Keratinocyte (primary cell): Measurements from ENCODE around the gene REX1BD. TPM values are rescaled to one million over a fixed set of nuclear protein-coding genes. Genes with fewer than 3 reads are reported as not detected.

Experiments
- DNase-seq: peaks from one replicate; pipeline ENCODE4 v3.0.0-alpha.2; 2011; ENCODE audit warnings: low read depth, missing footprints, low spot score
- FAIRE-seq: peaks from 2 replicates; lab custom pipeline; 2011; peaks lifted over from hg19 to GRCh38; lab: Jason Lieb, UNC
- H2AFZ ChIP-seq: 2 replicates; pipeline ENCODE4 v1.6.0; 2012; ENCODE audit warnings: low read length, control low read depth, inconsistent platforms; ENCODE audit not compliant: control insufficient read depth
- H3K27ac ChIP-seq: 2 replicates; pipeline ENCODE4 v1.5.1; 2011; ENCODE audit warnings: low read length; ENCODE audit not compliant: control insufficient read depth, insufficient read depth
- H3K27me3 ChIP-seq: 3 replicates; pipeline ENCODE4 v1.6.0; 2011; ENCODE audit warnings: low read length; ENCODE audit not compliant: control insufficient read depth, insufficient read depth; ENCODE audit errors: extremely low read depth
- H3K36me3 ChIP-seq, 2 experiments: 2 replicates in 1 of 2; 3 replicates in 1 of 2; pipeline ENCODE4 v1.5.1; 2011; ENCODE audit warnings: low read length in 2 of 2, mild to moderate bottlenecking in 1 of 2; ENCODE audit not compliant: control insufficient read depth in 2 of 2, insufficient read depth in 2 of 2; ENCODE audit errors: extremely low read depth in 1 of 2
- H3K4me1 ChIP-seq: 3 replicates; pipeline ENCODE4 v1.5.1; 2011; ENCODE audit warnings: low read length; ENCODE audit not compliant: control insufficient read depth, insufficient read depth; ENCODE audit errors: extremely low read depth
- H3K4me2 ChIP-seq: 3 replicates; pipeline ENCODE4 v1.6.0; 2011; ENCODE audit warnings: low read depth, low read length; ENCODE audit not compliant: control insufficient read depth, insufficient read depth; ENCODE audit errors: extremely low read depth
- H3K4me3 ChIP-seq, 3 experiments: fragments of 200-600 bp in 1 of 3; sonication (generic) in 1 of 3; 2 replicates in 2 of 3; 3 replicates in 1 of 3; pipeline ENCODE4 v1.5.1; 2011 to 2016; ENCODE audit warnings: low read length in 3 of 3, mild to moderate bottlenecking in 3 of 3, control low read depth in 2 of 3, inconsistent platforms in 1 of 3, low read depth in 1 of 3, mixed read lengths in 1 of 3, mixed run types in 1 of 3, moderate library complexity in 1 of 3; ENCODE audit not compliant: control insufficient read depth in 2 of 3, insufficient read depth in 2 of 3; ENCODE audit errors: extremely low read depth in 1 of 3
- H3K79me2 ChIP-seq: 2 replicates; pipeline ENCODE4 v1.6.0; 2012; ENCODE audit warnings: low read length; ENCODE audit not compliant: control insufficient read depth, insufficient read depth
- H3K9ac ChIP-seq: 3 replicates; pipeline ENCODE4 v1.6.0; 2011; ENCODE audit warnings: low read length; ENCODE audit not compliant: control insufficient read depth, insufficient read depth; ENCODE audit errors: extremely low read depth
- H3K9me1 ChIP-seq: 3 replicates; pipeline ENCODE4 v1.6.0; 2011; ENCODE audit warnings: low read length; ENCODE audit not compliant: control insufficient read depth, insufficient read depth; ENCODE audit errors: extremely low read depth
- H3K9me3 ChIP-seq: 2 replicates; pipeline ENCODE4 v1.5.1; 2012; ENCODE audit warnings: low read depth, low read length; ENCODE audit not compliant: control insufficient read depth
- H4K20me1 ChIP-seq: 3 replicates; pipeline ENCODE4 v1.6.0; 2011; ENCODE audit warnings: low read length; ENCODE audit not compliant: control insufficient read depth, insufficient read depth; ENCODE audit errors: extremely low read depth
- CTCF ChIP-seq, 3 experiments: IDR thresholded peaks in 1 of 3; conservative IDR thresholded peaks in 1 of 3; optimal IDR thresholded peaks in 1 of 3; 2 replicates in 2 of 3; 3 replicates in 1 of 3; pipeline versions ENCODE3 to v1.5.1; 2011; ENCODE audit warnings: low read length in 3 of 3, mild to moderate bottlenecking in 3 of 3, moderate library complexity in 2 of 3, control low read depth in 1 of 3, inconsistent platforms in 1 of 3; ENCODE audit not compliant: insufficient read depth in 2 of 3; ENCODE audit errors: extremely low read depth in 1 of 3
- EZH2 ChIP-seq: IDR thresholded peaks from one replicate; pipeline ENCODE4 v1.6.1; 2012; ENCODE audit warnings: inconsistent platforms, mild to moderate bottlenecking, low read length, moderate library complexity
- dilution Hi-C: fragments of 300-500 bp; cut with MboI; formaldehyde crosslinking; loops from one replicate; pipeline ENCODE4 v1.7.0; 2020; ENCODE audit warnings: low sequenced_read_pairs; ENCODE audit not compliant: extremely low pct_ligation_motif_present
- polyA plus RNA-seq, 5 experiments: library from polyadenylated mRNA; depleted of rRNA in 3 of 5; stranded (reverse) in 3 of 5; stranded (forward) in 1 of 5; unstranded in 1 of 5; fragments of >200 nt; gene quantifications; 1 replicate in 1 of 5; 2 replicates in 3 of 5; 3 replicates in 1 of 5; pipeline versions ENCODE4 v1.2.1 to v1.2.3, GENCODE V29; 2011 to 2012; ENCODE audit warnings: missing spikeins in 2 of 5, low read depth in 1 of 5, low replicate concordance in 1 of 5

Gene REX1BD
- polyA plus RNA-seq, 1 donor (not counting 4 experiments of a cell fraction or from before 2014, with no cell fraction given), result 31.9 TPM

GRCh38 chr19:18596752-18597157 lies 8.2 kb downstream of the REX1BD start:
- H2AFZ ChIP-seq, result no peak overlapping the region
- no peak overlapping the region for H3K4me3 ChIP-seq
- H4K20me1 ChIP-seq, result no peaks in the 10 kb centered on the region
- no peaks in the 10 kb centered on the region for H3K9me3 ChIP-seq
- H3K4me2 ChIP-seq, result no peak overlapping the region
- no peaks in the 10 kb centered on the region for H3K27me3 ChIP-seq
- H3K27ac ChIP-seq, result no peak overlapping the region
- dilution Hi-C loops, result no loop called here
- no peaks in the 10 kb centered on the region for H3K9me1 ChIP-seq
- peaks cover 4% of the 10 kb centered on the region for H3K4me1 ChIP-seq
- H3K9ac ChIP-seq, result no peak overlapping the region
- TF ChIP-seq EZH2 (no peak), CTCF (optimal IDR thresholded peaks at IDR 0.05 in 1 of 3, IDR thresholded peaks at IDR 0.05 in 1 of 3, conservative IDR thresholded peaks at IDR 0.05 in 1 of 3; ENCODE audit: extremely low read depth in 1 of 3, insufficient read depth in 2 of 3, low read length in 3 of 3) (no peak)
- DNase-seq (no peak), FAIRE-seq (no peak)
- no peaks in the 10 kb centered on the region for H3K79me2 ChIP-seq
- H3K36me3 ChIP-seq, result no peaks in the 10 kb centered on the region

- dilution Hi-C loops, result no loop called here
- Histone ChIP-seq H3K9ac (no peak overlapping the region), H3K4me1 (peaks cover 4% of the 10 kb centered on the region), H3K4me2 (no peak overlapping the region), H3K27ac (no peak overlapping the region), H4K20me1 (no peaks in the 10 kb centered on the region), H2AFZ (no peak overlapping the region), H3K9me1 (no peaks in the 10 kb centered on the region), H3K36me3 (no peaks in the 10 kb centered on the region), H3K79me2 (no peaks in the 10 kb centered on the region), H3K27me3 (no peaks in the 10 kb centered on the region), H3K4me3 (no peak overlapping the region), H3K9me3 (no peaks in the 10 kb centered on the region)
- DNase-seq (no peak), FAIRE-seq (no peak)
- TF ChIP-seq EZH2 (no peak), CTCF (optimal IDR thresholded peaks at IDR 0.05 in 1 of 3, IDR thresholded peaks at IDR 0.05 in 1 of 3, conservative IDR thresholded peaks at IDR 0.05 in 1 of 3; ENCODE audit: extremely low read depth in 1 of 3, insufficient read depth in 2 of 3, low read length in 3 of 3) (no peak)
Observed at GRCh38 chr19:18597809-18598660, 9.4 kb downstream of the REX1BD start.
